Measurements from ENCODE around the gene PPARG.
"Not testable (repeated sequence)": the region's sequence is repeated elsewhere in the genome, so short reads cannot be mapped to it uniquely, and the experiment has no call there.

- TF ChIP-seq, protein P1, sequence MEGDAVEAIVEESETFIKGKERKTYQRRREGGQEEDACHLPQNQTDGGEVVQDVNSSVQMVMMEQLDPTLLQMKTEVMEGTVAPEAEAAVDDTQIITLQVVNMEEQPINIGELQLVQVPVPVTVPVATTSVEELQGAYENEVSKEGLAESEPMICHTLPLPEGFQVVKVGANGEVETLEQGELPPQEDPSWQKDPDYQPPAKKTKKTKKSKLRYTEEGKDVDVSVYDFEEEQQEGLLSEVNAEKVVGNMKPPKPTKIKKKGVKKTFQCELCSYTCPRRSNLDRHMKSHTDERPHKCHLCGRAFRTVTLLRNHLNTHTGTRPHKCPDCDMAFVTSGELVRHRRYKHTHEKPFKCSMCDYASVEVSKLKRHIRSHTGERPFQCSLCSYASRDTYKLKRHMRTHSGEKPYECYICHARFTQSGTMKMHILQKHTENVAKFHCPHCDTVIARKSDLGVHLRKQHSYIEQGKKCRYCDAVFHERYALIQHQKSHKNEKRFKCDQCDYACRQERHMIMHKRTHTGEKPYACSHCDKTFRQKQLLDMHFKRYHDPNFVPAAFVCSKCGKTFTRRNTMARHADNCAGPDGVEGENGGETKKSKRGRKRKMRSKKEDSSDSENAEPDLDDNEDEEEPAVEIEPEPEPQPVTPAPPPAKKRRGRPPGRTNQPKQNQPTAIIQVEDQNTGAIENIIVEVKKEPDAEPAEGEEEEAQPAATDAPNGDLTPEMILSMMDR (IDR thresholded peaks at IDR 0.05; ENCODE audit: borderline replicate concordance, extremely low read depth, low read length, poor library complexity, severe bottlenecking): not testable (repeated sequence)
- TF ChIP-seq EZH2 (IDR thresholded peaks at IDR 0.05; ENCODE audit: borderline replicate concordance, low read depth, low read length, severe bottlenecking): not testable (repeated sequence)
These were observed 190.3 kb downstream of the PPARG start for GRCh38 chr3:12479198-12479597.
